Prostate gland (tissue), 2 donors: Measurements from ENCODE around the gene KRTAP10-1. TPM values are rescaled to one million over a fixed set of nuclear protein-coding genes. Genes with fewer than 3 reads are reported as not detected.

Experiments used
- DNase-seq: peaks from one replicate; pipeline ENCODE4 v3.0.0-alpha.2; 2019; ENCODE audit warnings: low spot score
- H3K27ac ChIP-seq, 2 donors: fragments of 200-600 bp; sonication (generic); 2 replicates each; pipeline ENCODE4 v1.5.1; 2017 to 2019
- H3K27me3 ChIP-seq: fragments of 200-600 bp; sonication (generic); replicated peaks from 2 replicates; pipeline ENCODE4 v1.5.1; 2019; ENCODE audit not compliant: insufficient read depth
- H3K36me3 ChIP-seq, 2 donors: fragments of 200-600 bp; sonication (generic); 1 replicate in 1 of 2; 2 replicates in 1 of 2; pipeline versions ENCODE4 v1.5.1 to v1.8.1; 2017 to 2019
- H3K4me1 ChIP-seq: fragments of 200-600 bp; sonication (generic); replicated peaks from 2 replicates; pipeline ENCODE4 v1.5.1; 2019
- H3K4me3 ChIP-seq, 2 donors: fragments of 200-600 bp; sonication (generic); 2 replicates each; pipeline ENCODE4 v1.5.1; 2017 to 2019
- H3K9me3 ChIP-seq: fragments of 200-600 bp; sonication (generic); 2 replicates; pipeline ENCODE4 v1.5.1; 2017
- POLR2A ChIP-seq: fragments of 450-650 bp; IDR thresholded peaks from one replicate; pipeline ENCODE4 v1.6.1; 2016; ENCODE audit warnings: antibody characterized with exemption, mild to moderate bottlenecking
- POLR2AphosphoS5 ChIP-seq: sonication (generic); formaldehyde crosslinking; IDR thresholded peaks from one replicate; pipeline ENCODE4 v1.6.1; 2017; ENCODE audit warnings: antibody characterized with exemption
- WGBS: methylation state at CpG from one replicate; pipeline ENCODE4 v1.1.5; 2018; 5-methylcytosine and 5-hydroxymethylcytosine counted together
- intact Hi-C: fragments of 100-400 bp; cut with DNase I; formaldehyde crosslinking; loops from one replicate; pipeline ENCODE4 v1.14.2; 2022
- total RNA-seq, 2 donors: library from RNA; depleted of rRNA; stranded (reverse); fragments of >200 nt; gene quantifications; one replicate each; pipeline ENCODE4 v1.1.0, GENCODE V29; 2016
- TF ChIP-seq, protein P1 (sequence below), 4 experiments: fragments of 200-600 bp in 2 of 4; fragments of 450-650 bp in 2 of 4; sonication (generic) in 2 of 4; IDR thresholded peaks; 1 replicate in 3 of 4; 2 replicates in 1 of 4; pipeline ENCODE4 v1.5.1; 2016 to 2019; ENCODE audit warnings: antibody characterized with exemption in 4 of 4, mild to moderate bottlenecking in 2 of 4, moderate library complexity in 2 of 4

The KRTAP10-1 gene
- total RNA-seq, 2 donors from 2014 or later = not detected

DNA sequence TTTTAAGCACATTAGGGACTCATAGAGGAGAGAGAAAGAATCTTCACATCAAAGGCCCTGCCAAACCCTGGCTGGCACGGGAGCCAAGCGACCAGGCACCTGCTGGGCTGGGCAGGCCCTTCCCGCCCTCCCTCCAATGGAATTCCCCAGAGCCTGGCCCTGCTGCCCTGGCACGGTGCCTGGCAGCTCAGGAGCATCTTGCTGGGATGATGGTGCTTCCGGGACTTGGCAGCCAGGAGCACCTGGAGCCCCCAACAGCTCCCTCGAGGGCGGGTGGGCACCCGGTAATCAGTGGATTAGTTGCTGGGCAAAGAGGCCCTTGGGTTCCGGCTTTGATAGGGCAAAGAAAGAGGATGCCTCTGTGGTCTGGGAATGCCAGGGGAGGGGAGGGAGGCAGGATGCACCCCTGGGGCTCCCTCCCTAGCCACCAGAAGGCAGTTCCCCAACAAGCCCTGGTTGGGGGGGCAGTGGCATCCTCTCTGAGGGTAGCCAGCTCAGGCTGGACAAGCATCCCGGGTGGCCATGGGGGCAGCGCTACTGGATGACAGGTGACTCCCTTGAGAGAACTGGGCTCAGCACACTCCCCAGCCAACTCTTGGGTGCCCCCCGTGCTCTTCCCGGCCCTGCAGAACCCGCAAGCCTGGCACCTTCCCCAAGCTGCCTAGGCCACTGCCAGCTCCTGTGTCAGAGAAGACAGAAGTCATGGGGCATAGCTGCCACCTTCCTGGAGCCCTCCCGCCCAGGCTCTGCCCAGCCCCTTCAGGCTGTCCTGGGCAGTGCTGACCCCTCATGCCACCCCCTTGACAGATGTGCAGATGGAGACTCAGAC is 26.4 kb downstream of the KRTAP10-1 start:
- Histone ChIP-seq H3K36me3 (no peaks in the 10 kb centered on the region), H3K9me3 (no peaks in the 10 kb centered on the region), H3K27ac (no peak overlapping the region), H3K4me1 (no peaks in the 10 kb centered on the region), H3K27me3 (peaks cover 2% of the 10 kb centered on the region), H3K4me3 (no peak overlapping the region)
- intact Hi-C loops = loop anchor here (5.0 kb wide), 1 partner anchor 279 kb away; no protein-coding TSS in a partner anchor
- TF ChIP-seq POLR2A = no peak
- TF ChIP-seq, protein P1, sequence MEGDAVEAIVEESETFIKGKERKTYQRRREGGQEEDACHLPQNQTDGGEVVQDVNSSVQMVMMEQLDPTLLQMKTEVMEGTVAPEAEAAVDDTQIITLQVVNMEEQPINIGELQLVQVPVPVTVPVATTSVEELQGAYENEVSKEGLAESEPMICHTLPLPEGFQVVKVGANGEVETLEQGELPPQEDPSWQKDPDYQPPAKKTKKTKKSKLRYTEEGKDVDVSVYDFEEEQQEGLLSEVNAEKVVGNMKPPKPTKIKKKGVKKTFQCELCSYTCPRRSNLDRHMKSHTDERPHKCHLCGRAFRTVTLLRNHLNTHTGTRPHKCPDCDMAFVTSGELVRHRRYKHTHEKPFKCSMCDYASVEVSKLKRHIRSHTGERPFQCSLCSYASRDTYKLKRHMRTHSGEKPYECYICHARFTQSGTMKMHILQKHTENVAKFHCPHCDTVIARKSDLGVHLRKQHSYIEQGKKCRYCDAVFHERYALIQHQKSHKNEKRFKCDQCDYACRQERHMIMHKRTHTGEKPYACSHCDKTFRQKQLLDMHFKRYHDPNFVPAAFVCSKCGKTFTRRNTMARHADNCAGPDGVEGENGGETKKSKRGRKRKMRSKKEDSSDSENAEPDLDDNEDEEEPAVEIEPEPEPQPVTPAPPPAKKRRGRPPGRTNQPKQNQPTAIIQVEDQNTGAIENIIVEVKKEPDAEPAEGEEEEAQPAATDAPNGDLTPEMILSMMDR (IDR thresholded peaks at IDR 0.05) = no peak
- TF ChIP-seq POLR2AphosphoS5 = no peak
- no peak for DNase-seq
- WGBS = 70% methylated on average over 13 of the region's 15 CpGs

- 78% methylated on average over 21 of the region's 21 CpGs for WGBS
- intact Hi-C loops = loop anchor here (5.0 kb wide), 1 partner anchor 280 kb away; no protein-coding TSS in a partner anchor
- Histone ChIP-seq H3K4me3 (no peak overlapping the region), H3K9me3 (no peaks in the 10 kb centered on the region), H3K4me1 (no peaks in the 10 kb centered on the region), H3K27me3 (peaks cover 2% of the 10 kb centered on the region), H3K27ac (no peak overlapping the region), H3K36me3 (no peaks in the 10 kb centered on the region)
- no peak for TF ChIP-seq POLR2AphosphoS5
- TF ChIP-seq, protein P1 (IDR thresholded peaks at IDR 0.05) = no peak
- no peak for TF ChIP-seq POLR2A
- no peak for DNase-seq
Observed at GRCh38 chr21:44512496-44513388, 27.3 kb downstream of the KRTAP10-1 start.

DNA sequence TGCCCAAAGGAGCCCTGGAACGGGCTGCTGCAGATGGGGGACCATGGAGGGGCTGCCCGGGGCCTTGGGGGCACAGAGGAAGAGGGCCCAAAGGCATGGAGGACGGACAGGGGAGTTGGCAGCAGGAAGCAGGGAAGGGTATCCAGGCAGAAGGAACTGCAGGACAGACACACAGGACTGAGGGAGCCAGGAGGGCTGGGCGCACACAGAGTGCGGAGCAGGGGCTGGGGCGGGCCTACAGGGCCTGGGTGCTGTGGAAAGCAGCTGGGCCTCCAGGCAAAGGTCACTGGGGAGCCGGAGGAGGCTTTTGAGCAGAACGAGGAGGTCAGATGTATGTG is 28.1 kb downstream of the KRTAP10-1 start:
- Histone ChIP-seq H3K4me1 (no peaks in the 10 kb centered on the region), H3K27ac (no peak overlapping the region), H3K27me3 (peaks cover 4% of the 10 kb centered on the region), H3K9me3 (no peaks in the 10 kb centered on the region), H3K36me3 (no peaks in the 10 kb centered on the region), H3K4me3 (no peak overlapping the region)
- intact Hi-C loops = loop anchor here (5.0 kb wide), 1 partner anchor 280 kb away; no protein-coding TSS in a partner anchor
- TF ChIP-seq, protein P1 (IDR thresholded peaks at IDR 0.05) = no peak
- TF ChIP-seq POLR2AphosphoS5 = no peak
- TF ChIP-seq POLR2A = no peak
- DNase-seq = no peak
- WGBS = 87% methylated on average over 8 of the region's 8 CpGs

DNA sequence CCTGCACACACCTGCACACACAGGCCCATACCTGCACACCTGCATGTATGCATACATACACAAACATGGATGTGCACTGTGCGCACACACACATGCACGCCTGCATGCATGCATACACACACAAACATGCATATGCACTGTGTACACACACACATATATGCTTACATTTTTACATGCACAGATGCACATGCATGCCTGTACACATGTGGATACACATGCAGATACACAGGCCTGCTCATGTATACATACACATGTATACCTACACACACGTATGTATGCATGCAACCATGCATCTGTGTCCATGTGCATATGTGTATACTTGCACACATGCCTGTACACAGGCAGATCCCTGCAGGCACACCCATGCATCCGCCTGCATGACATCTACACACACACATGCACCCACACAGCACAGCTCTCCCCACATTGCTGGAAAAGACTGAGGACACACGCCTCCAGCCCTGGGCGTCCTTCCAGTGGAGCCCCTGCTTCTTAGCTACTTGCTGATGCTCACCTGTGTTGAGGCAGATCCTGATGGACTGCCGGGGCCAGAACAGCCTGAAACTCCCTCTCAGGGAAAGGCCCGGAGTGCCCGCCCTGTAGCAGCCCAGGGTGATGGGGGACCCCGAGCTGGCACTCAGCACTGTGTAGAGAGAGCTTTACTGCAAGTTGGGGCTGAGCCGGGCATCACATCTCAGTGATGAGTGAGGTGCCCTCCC is 28.6 kb downstream of the KRTAP10-1 start:
- Histone ChIP-seq H3K4me1 (no peaks in the 10 kb centered on the region), H3K9me3 (no peaks in the 10 kb centered on the region), H3K27me3 (peaks cover 4% of the 10 kb centered on the region), H3K36me3 (no peaks in the 10 kb centered on the region), H3K27ac (no peak overlapping the region), H3K4me3 (no peak overlapping the region)
- TF ChIP-seq POLR2A (no peak), POLR2AphosphoS5 (no peak)
- TF ChIP-seq, protein P1 (IDR thresholded peaks at IDR 0.05) = no peak
- no peak for DNase-seq
- 89% methylated on average over 10 of the region's 11 CpGs for WGBS
- intact Hi-C loops = loop anchor here (5.0 kb wide), 1 partner anchor 281 kb away; no protein-coding TSS in a partner anchor
